Panc1 (cell line): ENCODE results near the gene SKI. TPM values are rescaled to one million over a fixed set of nuclear protein-coding genes. Genes with fewer than 3 reads are reported as not detected.

Source experiments
- ATAC-seq: fragments of 200-7000 bp; cut with Tn5 transposase; 2 replicates; pipeline ENCODE4 v1.9.1; 2020; ENCODE audit warnings: mild to moderate bottlenecking, moderate library complexity
- BruUV-seq: library from RNA; stranded (reverse); fragments of 400-500 nt; replicated peaks from 2 replicates; lab custom pipeline; 2021; lab: Mats Ljungman, UMichigan
- CTCF ChIA-PET: fragments of 300-600 bp; sonication (Branson Sonifier 250); formaldehyde crosslinking; loops from one replicate; lab custom pipeline; 2022; ENCODE audit warnings: antibody characterized with exemption; lab: Charles Lee
- POLR2A ChIA-PET: fragments of 300-600 bp; sonication (Branson Sonifier 250); formaldehyde crosslinking; loops from one replicate; lab custom pipeline; 2022; ENCODE audit warnings: antibody characterized with exemption; lab: Charles Lee
- DNase-seq: peaks from one replicate; pipeline ENCODE4 v3.0.0-alpha.2; 2010; ENCODE audit warnings: low read depth, low spot score
- H3K27ac ChIP-seq: 2 replicates; pipeline ENCODE4 v1.5.1; 2011; ENCODE audit warnings: mild to moderate bottlenecking, low read length, inconsistent platforms
- H3K27me3 ChIP-seq: fragments of 200-500 bp; sonication (Bioruptor generic); 2 replicates; pipeline ENCODE4 v1.6.0; 2014; ENCODE audit warnings: low read length, inconsistent platforms; ENCODE audit not compliant: control insufficient read depth, insufficient read depth
- H3K36me3 ChIP-seq: fragments of 200-500 bp; sonication (Bioruptor generic); 2 replicates; pipeline ENCODE4 v1.5.1; 2014; ENCODE audit warnings: inconsistent platforms, mild to moderate bottlenecking, low read length, moderate library complexity; ENCODE audit not compliant: control insufficient read depth, insufficient read depth
- H3K4me1 ChIP-seq: 2 replicates; pipeline ENCODE4 v1.5.1; 2011; ENCODE audit warnings: inconsistent platforms, mild to moderate bottlenecking, low read length, moderate library complexity; ENCODE audit not compliant: control insufficient read depth, insufficient read depth
- H3K4me3 ChIP-seq, 2 experiments: 2 replicates each; pipeline ENCODE4 v1.5.1; 2011 to 2012; ENCODE audit warnings: low read depth in 2 of 2, low read length in 2 of 2, mild to moderate bottlenecking in 2 of 2, inconsistent platforms in 1 of 2, moderate library complexity in 1 of 2
- H3K9me3 ChIP-seq: fragments of 200-500 bp; sonication (Bioruptor generic); 2 replicates; pipeline ENCODE4 v1.5.1; 2014; ENCODE audit warnings: low read depth, mild to moderate bottlenecking, inconsistent platforms, low read length, moderate library complexity; ENCODE audit not compliant: control insufficient read depth, insufficient read depth
- POLR2AphosphoS5 ChIP-seq: IDR thresholded peaks from 2 replicates; pipeline ENCODE4 v1.6.1; 2012; ENCODE audit warnings: mild to moderate bottlenecking, low read depth, low read length, moderate library complexity
- SIN3A ChIP-seq: IDR thresholded peaks from 2 replicates; pipeline ENCODE4 v1.6.1; 2012; ENCODE audit warnings: low read depth, mild to moderate bottlenecking, low read length, moderate library complexity, borderline replicate concordance; ENCODE audit not compliant: insufficient read depth
- TCF7L2 ChIP-seq: IDR thresholded peaks from 2 replicates; pipeline ENCODE4 v1.6.1; 2011; ENCODE audit warnings: mild to moderate bottlenecking, low read depth, low read length, inconsistent platforms
- in situ Hi-C: cut with HindIII; loops from 2 replicates; pipeline ENCODE4 v1.10.0; 2016; ENCODE audit warnings: low sequenced_read_pairs, low pct_unique_long_range_greater_than_20kb
- intact Hi-C: fragments of 100-400 bp; cut with micrococcal nuclease; formaldehyde crosslinking; loops from one replicate; pipeline ENCODE4 v1.10.0; 2022; ENCODE audit not compliant: unreplicated experiment
- total RNA-seq: library from RNA; stranded (reverse); gene quantifications from one replicate; pipeline ENCODE4 v1.2.1, GENCODE V29; 2021; ENCODE audit not compliant: unreplicated experiment
- TF ChIP-seq, protein P1 (sequence below), 2 experiments: IDR thresholded peaks; 2 replicates each; pipeline ENCODE4 v1.6.1; 2011 to 2012; ENCODE audit warnings: low read depth in 2 of 2, control low read depth in 1 of 2, low read length in 1 of 2, mild to moderate bottlenecking in 1 of 2, moderate library complexity in 1 of 2; ENCODE audit not compliant: insufficient read depth in 1 of 2
- TF ChIP-seq, protein P2 (sequence below): fragments of 450-650 bp; IDR thresholded peaks from 2 replicates; pipeline ENCODE4 v1.5.1; 2017; ENCODE audit warnings: mild to moderate bottlenecking

Gene SKI
- total RNA-seq, 1 experiment from 2014 or later: 63.2 TPM

DNA sequence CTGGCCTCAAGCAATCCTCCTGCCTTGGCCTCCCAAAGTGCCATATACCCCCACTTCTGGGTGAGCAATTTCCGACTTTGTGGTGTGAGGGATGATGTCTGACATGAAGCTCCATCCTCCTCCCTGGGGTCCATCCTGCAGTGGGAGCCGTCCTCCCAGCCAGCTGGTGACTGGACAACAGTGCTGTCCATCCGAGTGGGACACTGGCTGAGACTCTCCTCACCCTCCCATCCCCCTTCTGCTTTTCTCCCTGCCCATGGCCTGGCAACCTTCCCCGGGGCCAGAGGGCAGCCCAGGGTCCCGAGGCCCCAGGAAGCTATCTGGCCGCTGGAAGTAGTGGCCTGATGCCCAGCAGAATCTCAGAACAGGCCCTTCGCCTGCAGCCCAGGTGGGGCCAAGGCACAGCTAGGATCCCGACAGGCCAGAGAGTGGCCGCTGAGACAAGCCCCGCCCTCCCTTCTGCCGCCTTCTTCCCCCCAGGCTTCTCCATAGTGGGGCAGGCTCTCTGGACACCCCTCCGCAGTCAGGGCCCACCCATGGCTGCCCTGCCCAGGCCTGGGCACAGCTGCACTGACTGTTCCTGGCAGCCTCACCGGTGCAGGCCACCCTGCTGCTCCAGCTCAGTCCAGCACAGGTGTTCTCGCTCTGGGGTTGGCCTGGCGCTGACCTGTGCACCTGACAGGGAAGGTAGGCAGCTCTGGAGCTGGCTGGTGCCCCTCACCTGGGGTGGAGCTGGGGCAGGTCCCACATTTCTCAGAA, 25.1 kb upstream of the SKI start:
- CTCF ChIA-PET: interaction anchor here (1.2 kb wide), 1 partner anchor 179 kb away, joined by 4 read pairs; no protein-coding TSS in a partner anchor
- intact Hi-C loops: no loop called here
- TF ChIP-seq TCF7L2 (no peak), POLR2AphosphoS5 (no peak), SIN3A (no peak)
- TF ChIP-seq, protein P1, sequence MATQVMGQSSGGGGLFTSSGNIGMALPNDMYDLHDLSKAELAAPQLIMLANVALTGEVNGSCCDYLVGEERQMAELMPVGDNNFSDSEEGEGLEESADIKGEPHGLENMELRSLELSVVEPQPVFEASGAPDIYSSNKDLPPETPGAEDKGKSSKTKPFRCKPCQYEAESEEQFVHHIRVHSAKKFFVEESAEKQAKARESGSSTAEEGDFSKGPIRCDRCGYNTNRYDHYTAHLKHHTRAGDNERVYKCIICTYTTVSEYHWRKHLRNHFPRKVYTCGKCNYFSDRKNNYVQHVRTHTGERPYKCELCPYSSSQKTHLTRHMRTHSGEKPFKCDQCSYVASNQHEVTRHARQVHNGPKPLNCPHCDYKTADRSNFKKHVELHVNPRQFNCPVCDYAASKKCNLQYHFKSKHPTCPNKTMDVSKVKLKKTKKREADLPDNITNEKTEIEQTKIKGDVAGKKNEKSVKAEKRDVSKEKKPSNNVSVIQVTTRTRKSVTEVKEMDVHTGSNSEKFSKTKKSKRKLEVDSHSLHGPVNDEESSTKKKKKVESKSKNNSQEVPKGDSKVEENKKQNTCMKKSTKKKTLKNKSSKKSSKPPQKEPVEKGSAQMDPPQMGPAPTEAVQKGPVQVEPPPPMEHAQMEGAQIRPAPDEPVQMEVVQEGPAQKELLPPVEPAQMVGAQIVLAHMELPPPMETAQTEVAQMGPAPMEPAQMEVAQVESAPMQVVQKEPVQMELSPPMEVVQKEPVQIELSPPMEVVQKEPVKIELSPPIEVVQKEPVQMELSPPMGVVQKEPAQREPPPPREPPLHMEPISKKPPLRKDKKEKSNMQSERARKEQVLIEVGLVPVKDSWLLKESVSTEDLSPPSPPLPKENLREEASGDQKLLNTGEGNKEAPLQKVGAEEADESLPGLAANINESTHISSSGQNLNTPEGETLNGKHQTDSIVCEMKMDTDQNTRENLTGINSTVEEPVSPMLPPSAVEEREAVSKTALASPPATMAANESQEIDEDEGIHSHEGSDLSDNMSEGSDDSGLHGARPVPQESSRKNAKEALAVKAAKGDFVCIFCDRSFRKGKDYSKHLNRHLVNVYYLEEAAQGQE (IDR thresholded peaks at IDR 0.05; ENCODE audit: insufficient read depth in 1 of 2, low read depth in 2 of 2, low read length in 1 of 2): no peak
- TF ChIP-seq, protein P2, sequence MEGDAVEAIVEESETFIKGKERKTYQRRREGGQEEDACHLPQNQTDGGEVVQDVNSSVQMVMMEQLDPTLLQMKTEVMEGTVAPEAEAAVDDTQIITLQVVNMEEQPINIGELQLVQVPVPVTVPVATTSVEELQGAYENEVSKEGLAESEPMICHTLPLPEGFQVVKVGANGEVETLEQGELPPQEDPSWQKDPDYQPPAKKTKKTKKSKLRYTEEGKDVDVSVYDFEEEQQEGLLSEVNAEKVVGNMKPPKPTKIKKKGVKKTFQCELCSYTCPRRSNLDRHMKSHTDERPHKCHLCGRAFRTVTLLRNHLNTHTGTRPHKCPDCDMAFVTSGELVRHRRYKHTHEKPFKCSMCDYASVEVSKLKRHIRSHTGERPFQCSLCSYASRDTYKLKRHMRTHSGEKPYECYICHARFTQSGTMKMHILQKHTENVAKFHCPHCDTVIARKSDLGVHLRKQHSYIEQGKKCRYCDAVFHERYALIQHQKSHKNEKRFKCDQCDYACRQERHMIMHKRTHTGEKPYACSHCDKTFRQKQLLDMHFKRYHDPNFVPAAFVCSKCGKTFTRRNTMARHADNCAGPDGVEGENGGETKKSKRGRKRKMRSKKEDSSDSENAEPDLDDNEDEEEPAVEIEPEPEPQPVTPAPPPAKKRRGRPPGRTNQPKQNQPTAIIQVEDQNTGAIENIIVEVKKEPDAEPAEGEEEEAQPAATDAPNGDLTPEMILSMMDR: no peak
- ATAC-seq: no peak
- BruUV-seq: no TSS peak
- Histone ChIP-seq H3K9me3 (no peaks in the 10 kb centered on the region), H3K4me3 (no peak overlapping the region), H3K36me3 (no peaks in the 10 kb centered on the region), H3K27me3 (no peaks in the 10 kb centered on the region), H3K4me1 (peaks cover 41% of the 10 kb centered on the region), H3K27ac (no peak overlapping the region)
- POLR2A ChIA-PET: no interaction called here
- no peak for DNase-seq
- in situ Hi-C loops: no loop called here

DNA sequence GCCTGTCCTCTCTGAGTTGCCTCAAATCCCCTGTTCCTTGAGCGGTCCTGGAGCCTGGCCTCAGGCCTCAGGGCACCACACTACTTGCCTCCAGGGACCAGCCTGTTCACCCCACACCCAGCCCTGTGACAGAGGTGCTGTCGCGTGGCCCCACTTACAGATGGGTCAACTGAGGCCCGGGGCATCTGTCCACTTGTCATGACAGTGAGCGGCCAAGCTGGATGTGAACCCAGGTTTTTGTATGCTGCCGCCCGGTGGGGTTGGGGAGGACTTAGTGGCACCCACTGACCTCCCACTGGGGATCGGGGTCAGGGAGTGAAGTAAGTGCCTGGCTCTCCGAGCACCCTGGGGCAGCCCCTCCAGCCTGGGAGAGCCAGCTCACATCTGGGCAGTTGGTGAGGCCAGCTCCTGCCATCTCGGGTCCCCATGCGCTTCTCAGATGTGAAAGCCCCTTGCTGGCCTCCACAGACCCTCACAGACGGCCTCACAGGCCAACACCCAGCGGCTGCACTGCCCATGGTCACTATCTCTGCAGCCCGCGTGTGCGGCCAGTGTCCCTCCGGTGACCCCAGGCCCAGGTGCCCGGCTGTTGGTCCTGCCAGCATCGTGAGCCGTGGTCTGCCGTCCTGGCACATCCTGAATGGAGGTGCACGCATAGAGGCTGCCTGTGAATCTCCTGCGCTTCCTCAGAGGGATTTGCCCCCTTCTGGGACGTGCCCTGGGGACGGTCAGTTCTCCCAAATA, 24.3 kb upstream of the SKI start:
- in situ Hi-C loops: no loop called here
- DNase-seq: no peak

More for the DNA sequence above, 24.3 kb upstream of the SKI start:
- no peaks in the 10 kb centered on the region for H3K27me3 ChIP-seq
- peaks cover 43% of the 10 kb centered on the region for H3K4me1 ChIP-seq
- ChIA-PET CTCF (interaction anchor here (1.2 kb wide), 1 partner anchor 178 kb away, joined by 4 read pairs; no protein-coding TSS in a partner anchor), POLR2A (interaction anchor here (0.6 to 0.7 kb wide), 2 partner anchors 32 to 48 kb away, joined by 3 read pairs; no protein-coding TSS in a partner anchor)
- 0 out of 2 replicates have a peak overlapping the region, but pooled peaks have one; percentile 29 for H3K27ac ChIP-seq
- no peaks in the 10 kb centered on the region for H3K9me3 ChIP-seq
- intact Hi-C loops: no loop called here
- TF ChIP-seq, protein P2: no peak
- TF ChIP-seq TCF7L2 (no peak), SIN3A (no peak), POLR2AphosphoS5 (no peak)
- TF ChIP-seq, protein P1 (IDR thresholded peaks at IDR 0.05; ENCODE audit: insufficient read depth in 1 of 2, low read depth in 2 of 2, low read length in 1 of 2): no peak
- H3K36me3 ChIP-seq: no peaks in the 10 kb centered on the region
- peak overlapping the region; percentile 35 to 53; a peak in 3 of 4 replicates for H3K4me3 ChIP-seq
- ATAC-seq: no peak
- no TSS peak for BruUV-seq
